ENCODE results near the gene TMEM209.

- no peak for TF ChIP-seq POLR2AphosphoS5 (IDR thresholded peaks at IDR 0.05; ENCODE audit: borderline replicate concordance, low read depth, low read length)
- TF ChIP-seq EZH2 (IDR thresholded peaks at IDR 0.05), result no peak
- TF ChIP-seq FOXP2 (optimal IDR thresholded peaks at IDR 0.05; ENCODE audit: control extremely low read depth, extremely low read length, insufficient read depth), result no peak
These were observed 1.8 kb upstream of the TMEM209 start for GRCh38 chr7:130207033-130207432.

Measured in SK-N-MC (cell line).